Kidney epithelial cell (primary cell): ENCODE data around the gene INPP5A. TPM values are rescaled to one million over a fixed set of nuclear protein-coding genes. Genes with fewer than 3 reads are reported as not detected.

Experiments used
- DNase-seq: peaks from one replicate; pipeline ENCODE4 v3.0.0-alpha.2; 2010; ENCODE audit warnings: low read depth
- H3K27me3 ChIP-seq: 2 replicates; pipeline ENCODE4 v1.6.0; 2011; ENCODE audit warnings: low read length; ENCODE audit not compliant: control insufficient read depth, insufficient read depth
- H3K36me3 ChIP-seq: 2 replicates; pipeline ENCODE4 v1.5.1; 2011; ENCODE audit warnings: low read length; ENCODE audit not compliant: control insufficient read depth, insufficient read depth
- H3K4me3 ChIP-seq: 2 replicates; pipeline ENCODE4 v1.5.1; 2011; ENCODE audit warnings: low read depth, mild to moderate bottlenecking, control low read depth, low read length
- CTCF ChIP-seq: IDR thresholded peaks from 2 replicates; pipeline ENCODE4 v1.5.1; 2011; ENCODE audit warnings: mild to moderate bottlenecking, moderate library complexity, low read length, control low read depth, inconsistent platforms; ENCODE audit not compliant: insufficient read depth, poor library complexity, severe bottlenecking
- total RNA-seq: library from RNA; depleted of rRNA; stranded (reverse); fragments of >200 nt; gene quantifications from 2 replicates; pipeline ENCODE4 v1.2.3, GENCODE V29; 2015

The INPP5A gene
- total RNA-seq, 1 donor from 2014 or later: 45.1 TPM

GRCh38 chr10:132645630-132646442 lies 108.2 kb downstream of the INPP5A start:
- DNase-seq: no peak
- no peak for TF ChIP-seq CTCF
- no peak overlapping the region for H3K4me3 ChIP-seq
- H3K36me3 ChIP-seq: no peaks in the 10 kb centered on the region
- H3K27me3 ChIP-seq: no peaks in the 10 kb centered on the region

- Histone ChIP-seq H3K27me3 (no peaks in the 10 kb centered on the region), H3K4me3 (no peak overlapping the region), H3K36me3 (no peaks in the 10 kb centered on the region)
- TF ChIP-seq CTCF: no peak
- no peak for DNase-seq
Observed at GRCh38 chr10:132646443-132647097, 109.0 kb downstream of the INPP5A start.

GRCh38 chr10:132647424-132647823 lies 109.8 kb downstream of the INPP5A start:
- no peaks in the 10 kb centered on the region for H3K36me3 ChIP-seq
- no peak overlapping the region for H3K4me3 ChIP-seq
- no peak for DNase-seq
- TF ChIP-seq CTCF: no peak
- no peaks in the 10 kb centered on the region for H3K27me3 ChIP-seq

GRCh38 chr10:132648072-132648850 lies 110.7 kb downstream of the INPP5A start:
- Histone ChIP-seq H3K4me3 (no peak overlapping the region), H3K36me3 (no peaks in the 10 kb centered on the region), H3K27me3 (no peaks in the 10 kb centered on the region)
- no peak for DNase-seq
- TF ChIP-seq CTCF: no peak

- H3K27me3 ChIP-seq: no peaks in the 10 kb centered on the region
- no peak overlapping the region for H3K4me3 ChIP-seq
- no peaks in the 10 kb centered on the region for H3K36me3 ChIP-seq
- TF ChIP-seq CTCF: no peak
- DNase-seq: no peak
Observed at GRCh38 chr10:132648851-132649528, 111.4 kb downstream of the INPP5A start.
